GM12874 (cell line): ENCODE data around the gene TMIGD3.

Source experiments
- TF ChIP-seq, protein P1 (sequence below): IDR thresholded peaks from 2 replicates; pipeline ENCODE4 v1.5.1; 2011; ENCODE audit warnings: low read depth, mild to moderate bottlenecking, control low read depth, low read length, moderate library complexity; ENCODE audit not compliant: insufficient read depth

TMIGD3 gene

DNA sequence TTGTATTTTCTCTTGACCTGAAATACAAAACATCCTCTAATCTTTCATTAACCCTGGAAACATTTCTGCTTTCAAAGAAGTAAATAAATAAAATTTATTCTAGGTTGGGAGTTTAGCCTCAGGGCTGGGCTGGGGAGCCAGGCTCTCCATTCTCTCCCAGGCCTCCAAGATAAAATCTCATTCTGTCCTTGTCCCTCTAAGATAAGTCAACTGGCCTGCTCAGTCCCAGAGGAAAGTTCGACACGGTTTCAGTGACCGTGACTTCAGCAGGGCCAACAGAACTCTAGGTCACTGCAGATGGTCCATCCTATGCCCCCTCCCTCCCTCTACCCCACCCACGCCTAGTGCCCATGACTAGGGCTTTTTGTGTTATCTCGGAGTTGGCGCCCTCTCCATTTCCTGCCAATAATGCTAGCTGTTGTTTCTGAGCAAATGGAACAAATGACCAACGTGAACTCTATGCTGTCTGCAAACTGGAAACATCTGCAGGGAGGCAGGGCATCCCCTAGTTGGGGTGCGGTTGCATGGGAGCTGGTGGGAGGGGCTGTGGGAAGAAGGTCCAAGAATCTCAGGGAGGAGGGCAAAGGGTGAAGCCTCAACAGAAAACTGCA is 10.1 kb upstream of the TMIGD3 start:
- TF ChIP-seq, protein P1, sequence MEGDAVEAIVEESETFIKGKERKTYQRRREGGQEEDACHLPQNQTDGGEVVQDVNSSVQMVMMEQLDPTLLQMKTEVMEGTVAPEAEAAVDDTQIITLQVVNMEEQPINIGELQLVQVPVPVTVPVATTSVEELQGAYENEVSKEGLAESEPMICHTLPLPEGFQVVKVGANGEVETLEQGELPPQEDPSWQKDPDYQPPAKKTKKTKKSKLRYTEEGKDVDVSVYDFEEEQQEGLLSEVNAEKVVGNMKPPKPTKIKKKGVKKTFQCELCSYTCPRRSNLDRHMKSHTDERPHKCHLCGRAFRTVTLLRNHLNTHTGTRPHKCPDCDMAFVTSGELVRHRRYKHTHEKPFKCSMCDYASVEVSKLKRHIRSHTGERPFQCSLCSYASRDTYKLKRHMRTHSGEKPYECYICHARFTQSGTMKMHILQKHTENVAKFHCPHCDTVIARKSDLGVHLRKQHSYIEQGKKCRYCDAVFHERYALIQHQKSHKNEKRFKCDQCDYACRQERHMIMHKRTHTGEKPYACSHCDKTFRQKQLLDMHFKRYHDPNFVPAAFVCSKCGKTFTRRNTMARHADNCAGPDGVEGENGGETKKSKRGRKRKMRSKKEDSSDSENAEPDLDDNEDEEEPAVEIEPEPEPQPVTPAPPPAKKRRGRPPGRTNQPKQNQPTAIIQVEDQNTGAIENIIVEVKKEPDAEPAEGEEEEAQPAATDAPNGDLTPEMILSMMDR, result no peak

DNA sequence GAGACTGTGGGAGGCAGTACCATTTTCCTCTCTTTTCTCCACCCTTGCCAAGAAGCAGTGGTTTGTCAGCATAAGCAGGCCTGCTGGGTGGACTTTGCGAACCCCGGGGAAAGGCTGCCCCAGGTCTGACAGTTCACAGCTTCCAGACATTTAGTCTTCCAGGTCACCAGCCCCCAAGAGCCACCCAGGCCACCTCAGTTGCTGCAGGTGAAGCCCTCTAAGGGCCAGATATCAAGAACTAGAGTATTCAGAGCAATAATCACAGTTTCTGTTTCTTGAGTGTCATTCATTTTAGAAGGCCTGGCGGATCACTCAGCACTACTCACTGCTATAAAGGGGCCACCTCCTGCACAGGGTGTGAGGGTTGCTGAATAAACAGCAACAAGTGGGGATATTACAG is 9.5 kb upstream of the TMIGD3 start:
- TF ChIP-seq, protein P1, result no peak

DNA sequence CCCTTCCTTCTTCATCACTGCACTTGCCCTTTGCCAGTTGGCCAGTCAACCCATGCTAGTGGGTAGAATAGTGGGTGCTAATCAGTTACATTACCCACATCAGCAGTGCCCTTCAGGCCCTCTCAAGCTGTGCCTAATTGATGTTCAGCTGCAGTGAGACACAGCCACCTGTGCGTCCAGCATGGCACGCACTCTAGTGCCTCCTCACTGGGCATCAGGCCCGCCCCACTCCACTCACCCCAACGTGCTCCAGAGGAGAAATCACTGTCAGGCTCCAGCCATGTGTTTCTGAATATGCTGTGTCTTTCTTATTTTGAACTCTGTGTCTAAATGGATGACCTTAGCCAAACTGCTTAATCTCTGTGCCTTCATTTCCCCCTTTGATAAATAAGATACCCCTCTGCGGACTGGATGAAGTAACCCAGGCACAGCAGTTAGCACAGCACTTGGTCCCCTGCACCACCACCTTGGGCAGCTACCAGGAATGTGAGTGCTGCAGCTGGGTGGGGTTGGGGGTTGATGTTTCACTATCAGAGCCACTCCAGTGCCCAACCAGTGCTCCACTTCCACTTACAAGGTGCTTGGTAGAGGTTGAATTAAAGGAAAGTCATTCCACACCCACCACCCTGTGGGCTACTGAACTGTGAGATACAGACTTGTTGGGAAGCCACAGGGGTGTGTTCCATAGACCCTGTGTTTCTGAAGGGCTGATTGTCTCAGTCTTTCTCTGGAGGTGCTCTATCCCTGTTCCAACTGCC is 8.9 kb upstream of the TMIGD3 start:
- TF ChIP-seq, protein P1, result no peak

DNA sequence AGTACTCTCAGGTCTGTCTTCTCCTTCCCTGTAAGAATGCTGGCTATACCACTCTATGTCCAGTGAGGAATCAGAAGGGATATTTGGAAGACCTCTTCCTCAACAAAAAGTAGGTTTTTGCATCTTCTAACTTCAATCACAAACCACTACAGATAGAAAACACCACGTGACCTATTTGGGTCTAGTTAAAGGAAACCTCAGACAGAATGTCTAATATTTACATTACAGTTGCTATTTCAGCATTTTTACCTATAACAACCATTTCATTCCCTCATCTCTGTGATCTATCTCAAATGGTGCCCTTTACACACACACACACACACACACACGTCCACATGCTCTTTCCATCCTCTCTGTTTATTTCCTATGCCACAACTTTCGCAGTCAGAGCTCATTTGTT is 7.9 kb upstream of the TMIGD3 start:
- TF ChIP-seq, protein P1, result no peak

DNA sequence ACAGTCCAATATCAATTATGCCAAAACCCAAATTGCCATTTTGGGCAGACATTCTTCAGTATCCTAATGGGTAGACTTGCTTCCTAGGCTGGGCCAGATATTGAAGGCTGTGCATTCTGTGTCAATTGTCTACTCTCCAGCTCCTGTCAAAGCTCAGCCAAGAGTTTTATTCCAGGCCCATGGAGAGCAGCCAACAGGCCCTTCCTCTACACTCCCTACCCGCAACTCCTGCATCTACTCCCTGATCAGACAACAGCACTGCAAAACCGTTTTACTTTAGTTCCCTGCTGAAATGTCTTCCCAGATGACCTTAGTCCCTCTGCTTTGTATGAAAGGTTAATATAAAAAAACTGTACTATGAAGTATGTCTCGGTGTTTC is 6.6 kb upstream of the TMIGD3 start:
- TF ChIP-seq, protein P1, result no peak

DNA sequence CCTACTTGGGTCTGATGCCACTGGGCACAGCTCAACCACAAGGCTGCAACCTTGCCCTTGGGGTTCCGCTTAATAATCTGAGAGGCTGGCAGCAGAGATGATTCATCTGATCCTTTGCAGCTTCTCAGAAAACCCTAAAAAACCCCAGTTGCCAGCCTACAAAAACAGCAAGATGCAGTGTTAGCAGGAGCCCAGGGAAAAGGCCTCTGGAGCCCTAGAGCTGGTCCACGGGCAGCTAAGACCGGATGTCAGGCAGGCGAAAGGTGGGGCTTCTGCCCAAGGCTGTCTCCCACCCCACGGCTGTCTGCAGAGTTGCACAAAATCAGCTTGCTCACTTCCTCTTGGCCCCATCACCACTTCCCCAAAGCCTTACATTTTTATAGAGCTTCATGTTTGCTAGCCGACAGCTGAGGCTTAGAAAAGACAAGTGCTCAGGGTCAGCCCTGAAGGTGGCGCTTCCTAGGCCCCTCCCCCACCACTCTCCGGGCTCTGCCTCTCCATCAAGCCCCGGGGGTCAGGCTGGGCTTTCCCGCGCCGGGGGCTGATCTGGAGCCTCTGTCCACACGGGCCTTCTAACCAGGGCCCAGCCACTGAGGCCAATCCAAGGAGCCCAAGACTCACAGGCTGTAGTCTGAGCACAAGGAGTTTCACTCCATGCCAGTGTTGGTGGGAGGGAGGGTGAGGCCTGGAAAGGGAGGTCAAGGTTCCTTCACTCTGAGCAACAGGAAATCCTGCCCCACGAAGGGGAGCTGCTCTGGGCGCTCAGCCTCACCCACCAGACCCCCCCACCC is 4.2 kb upstream of the TMIGD3 start:
- TF ChIP-seq, protein P1, result no peak

DNA sequence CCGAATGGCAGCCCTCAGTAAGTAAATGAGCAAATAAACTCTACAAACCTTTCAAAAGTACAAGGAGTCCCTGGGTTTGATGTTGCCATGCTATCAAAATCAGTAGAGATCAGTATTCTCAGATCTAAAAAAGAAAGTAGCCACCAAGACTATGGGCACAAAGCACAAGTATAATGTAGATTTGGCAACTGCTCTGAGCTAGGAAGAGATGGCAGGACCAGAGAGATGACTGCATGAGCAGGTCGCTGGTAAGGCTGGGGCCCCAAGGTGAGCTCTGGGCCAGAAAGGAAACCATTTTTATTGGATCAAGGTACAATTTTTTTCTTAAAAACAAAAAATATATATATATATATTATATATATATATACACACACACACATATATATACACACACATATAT is 3.1 kb upstream of the TMIGD3 start:
- TF ChIP-seq, protein P1, result no peak
